ENCODE data around the gene ZMYND8.

DNA sequence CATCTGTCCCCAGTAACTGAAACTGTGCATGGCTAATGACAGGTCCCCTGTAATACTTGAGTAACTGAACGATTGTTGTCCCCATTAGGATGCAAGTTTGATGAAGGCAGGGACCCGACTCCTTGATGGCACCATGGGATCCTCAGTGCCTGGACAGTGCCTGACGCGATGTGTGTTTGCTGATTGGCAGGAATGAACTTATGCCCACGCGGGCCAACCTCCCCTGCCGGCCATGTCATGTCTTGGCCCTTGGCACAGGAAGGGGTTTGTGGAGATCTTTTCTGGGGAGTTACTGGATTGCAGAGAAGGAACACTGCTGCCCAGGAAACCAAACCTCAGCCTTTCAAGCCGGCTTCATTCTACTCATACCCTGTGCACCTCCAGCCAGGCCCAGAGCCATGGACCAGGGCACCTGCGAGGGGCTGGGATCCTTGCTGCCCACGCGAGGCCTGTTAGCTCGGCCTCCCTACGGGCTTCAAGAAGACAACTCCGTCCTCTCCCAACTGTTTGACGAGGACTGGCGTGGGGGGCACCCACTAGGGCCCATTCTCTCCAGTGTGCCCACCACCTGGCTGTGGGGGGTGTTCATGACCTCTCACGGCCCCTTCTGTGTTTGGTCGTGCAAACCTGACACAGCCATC is 147.8 kb downstream of the ZMYND8 start:
- no peak for TF ChIP-seq EZH2 (IDR thresholded peaks at IDR 0.05; ENCODE audit: low read length, unreplicated experiment)
- TF ChIP-seq, protein P1, sequence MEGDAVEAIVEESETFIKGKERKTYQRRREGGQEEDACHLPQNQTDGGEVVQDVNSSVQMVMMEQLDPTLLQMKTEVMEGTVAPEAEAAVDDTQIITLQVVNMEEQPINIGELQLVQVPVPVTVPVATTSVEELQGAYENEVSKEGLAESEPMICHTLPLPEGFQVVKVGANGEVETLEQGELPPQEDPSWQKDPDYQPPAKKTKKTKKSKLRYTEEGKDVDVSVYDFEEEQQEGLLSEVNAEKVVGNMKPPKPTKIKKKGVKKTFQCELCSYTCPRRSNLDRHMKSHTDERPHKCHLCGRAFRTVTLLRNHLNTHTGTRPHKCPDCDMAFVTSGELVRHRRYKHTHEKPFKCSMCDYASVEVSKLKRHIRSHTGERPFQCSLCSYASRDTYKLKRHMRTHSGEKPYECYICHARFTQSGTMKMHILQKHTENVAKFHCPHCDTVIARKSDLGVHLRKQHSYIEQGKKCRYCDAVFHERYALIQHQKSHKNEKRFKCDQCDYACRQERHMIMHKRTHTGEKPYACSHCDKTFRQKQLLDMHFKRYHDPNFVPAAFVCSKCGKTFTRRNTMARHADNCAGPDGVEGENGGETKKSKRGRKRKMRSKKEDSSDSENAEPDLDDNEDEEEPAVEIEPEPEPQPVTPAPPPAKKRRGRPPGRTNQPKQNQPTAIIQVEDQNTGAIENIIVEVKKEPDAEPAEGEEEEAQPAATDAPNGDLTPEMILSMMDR (conservative IDR thresholded peaks at IDR 0.05; ENCODE audit: low read depth, low read length), result no peak
- no peak for TF ChIP-seq EZH2phosphoT487 (IDR thresholded peaks at IDR 0.05; ENCODE audit: borderline replicate concordance, low read length)
